Stimulated activated CD8-positive, alpha-beta memory T cell treated with anti-CD3 and anti-CD28 coated beads, Interleukin-2, amount 100 ng/mL, for 48 hours (primary cell): Measurements from ENCODE around the gene CR1.
"Not testable (repeated sequence)": the region's sequence is repeated elsewhere in the genome, so short reads cannot be mapped to it uniquely, and the experiment has no call there.

Experiments
- DNase-seq, 2 donors: peaks; one replicate each; pipeline ENCODE4 v3.0.0-alpha.2; 2020; ENCODE audit warnings: low read depth in 2 of 2

CR1 gene

DNA sequence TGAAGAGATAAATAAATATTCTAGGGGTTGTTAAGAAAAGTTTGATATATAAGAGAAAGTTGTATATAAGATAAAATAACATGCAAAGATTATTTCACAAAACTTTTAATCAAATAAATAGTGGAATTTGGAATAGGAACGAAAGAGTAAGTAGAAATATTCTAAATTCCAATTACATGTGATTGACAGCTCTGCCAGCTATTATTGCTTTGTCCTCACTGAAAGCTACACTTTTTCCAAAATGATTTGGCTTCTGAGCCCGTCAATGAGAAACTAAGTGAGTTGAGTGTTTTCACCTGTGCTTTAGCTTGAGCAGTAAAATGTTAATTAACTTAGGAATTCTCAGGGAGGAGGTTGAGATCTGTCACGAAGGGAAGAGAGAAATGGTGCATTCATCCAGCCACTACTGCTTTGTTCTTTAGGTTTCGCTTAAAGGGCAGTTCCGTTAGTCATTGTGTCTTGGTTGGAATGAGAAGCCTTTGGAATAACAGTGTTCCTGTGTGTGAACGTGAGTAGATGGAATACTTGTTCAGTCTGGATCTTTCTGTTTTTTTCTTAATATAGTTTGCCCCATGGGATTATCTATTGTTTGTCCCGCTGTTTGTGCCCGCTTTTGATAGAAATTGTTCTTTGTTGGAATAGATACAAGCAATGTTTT is 85.7 kb downstream of the CR1 start:
- no peak for DNase-seq

DNA sequence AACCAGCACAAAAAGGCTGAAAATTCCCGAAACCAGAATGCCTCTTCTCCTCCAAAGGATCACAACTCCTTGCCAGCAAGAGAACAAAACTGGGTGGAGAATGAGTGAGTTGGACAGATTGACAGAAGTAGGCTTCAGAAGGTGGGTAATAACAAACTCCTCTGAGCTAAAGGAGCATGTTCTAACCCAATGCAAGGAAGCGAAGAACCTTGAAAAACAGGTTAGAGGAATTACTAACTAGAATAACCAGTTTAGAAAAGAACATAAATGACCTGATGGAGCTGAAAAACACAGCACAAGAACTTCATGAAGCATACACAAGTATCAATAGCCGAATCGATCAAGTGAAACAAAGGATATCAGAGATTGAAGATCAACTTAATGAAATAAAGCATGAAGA is 93.5 kb downstream of the CR1 start:
- not testable (repeated sequence) for DNase-seq

DNA sequence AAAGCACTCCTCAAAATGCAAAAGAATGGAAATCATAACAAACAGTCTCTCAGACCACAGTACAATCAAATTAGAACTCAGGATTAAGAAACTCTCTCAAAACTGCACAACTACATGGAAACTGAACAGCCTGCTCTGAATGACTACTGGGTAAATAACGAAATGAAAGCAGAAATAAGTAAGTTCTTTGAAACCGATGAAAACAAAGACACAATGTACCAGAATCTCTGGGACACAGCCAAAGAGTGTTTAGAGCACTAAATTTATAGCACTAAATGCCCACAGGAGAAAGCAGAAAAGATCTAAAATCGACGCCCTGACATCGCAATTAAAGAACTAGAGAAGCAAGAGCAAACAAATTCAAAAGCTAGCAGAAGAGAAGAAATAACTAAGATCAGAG is 95.2 kb downstream of the CR1 start:
- DNase-seq: not testable (repeated sequence)

DNA sequence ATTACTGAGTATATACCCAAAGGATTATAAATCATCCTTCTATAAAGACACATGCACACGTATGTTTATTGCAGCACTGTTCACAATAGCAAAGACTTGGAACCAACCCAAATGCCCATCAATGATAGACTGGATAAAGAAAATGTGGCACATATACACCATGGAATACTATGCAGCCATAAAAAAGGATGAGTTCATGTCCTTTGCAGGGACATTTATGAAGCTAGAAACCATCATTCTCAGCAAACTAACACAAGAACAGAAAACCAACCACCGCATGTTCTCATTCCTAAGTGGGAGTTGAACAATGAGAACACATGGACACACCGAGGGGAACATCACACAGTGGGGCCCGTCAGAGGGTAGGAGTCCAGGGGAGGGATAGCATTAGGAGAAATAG is 98.1 kb downstream of the CR1 start:
- not testable (repeated sequence) for DNase-seq

DNA sequence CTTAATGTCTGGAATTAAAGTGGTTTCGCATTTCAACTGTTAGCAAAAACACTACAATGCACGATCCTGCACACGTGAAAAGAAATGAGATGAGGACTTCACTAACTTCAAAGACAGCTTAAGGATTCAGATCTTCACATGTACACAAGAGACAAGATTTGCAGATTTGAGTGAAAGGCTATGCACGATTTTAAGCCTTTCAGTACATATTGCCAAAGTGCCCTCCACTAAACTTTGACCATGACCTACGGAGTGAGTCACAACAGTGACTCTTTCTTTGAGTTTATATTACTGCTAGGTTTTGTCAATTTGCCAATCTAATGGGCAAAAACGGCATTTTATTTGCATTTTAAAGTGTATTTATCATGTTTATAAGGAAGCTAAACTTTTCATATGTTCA is 107.8 kb downstream of the CR1 start:
- no peak for DNase-seq

DNA sequence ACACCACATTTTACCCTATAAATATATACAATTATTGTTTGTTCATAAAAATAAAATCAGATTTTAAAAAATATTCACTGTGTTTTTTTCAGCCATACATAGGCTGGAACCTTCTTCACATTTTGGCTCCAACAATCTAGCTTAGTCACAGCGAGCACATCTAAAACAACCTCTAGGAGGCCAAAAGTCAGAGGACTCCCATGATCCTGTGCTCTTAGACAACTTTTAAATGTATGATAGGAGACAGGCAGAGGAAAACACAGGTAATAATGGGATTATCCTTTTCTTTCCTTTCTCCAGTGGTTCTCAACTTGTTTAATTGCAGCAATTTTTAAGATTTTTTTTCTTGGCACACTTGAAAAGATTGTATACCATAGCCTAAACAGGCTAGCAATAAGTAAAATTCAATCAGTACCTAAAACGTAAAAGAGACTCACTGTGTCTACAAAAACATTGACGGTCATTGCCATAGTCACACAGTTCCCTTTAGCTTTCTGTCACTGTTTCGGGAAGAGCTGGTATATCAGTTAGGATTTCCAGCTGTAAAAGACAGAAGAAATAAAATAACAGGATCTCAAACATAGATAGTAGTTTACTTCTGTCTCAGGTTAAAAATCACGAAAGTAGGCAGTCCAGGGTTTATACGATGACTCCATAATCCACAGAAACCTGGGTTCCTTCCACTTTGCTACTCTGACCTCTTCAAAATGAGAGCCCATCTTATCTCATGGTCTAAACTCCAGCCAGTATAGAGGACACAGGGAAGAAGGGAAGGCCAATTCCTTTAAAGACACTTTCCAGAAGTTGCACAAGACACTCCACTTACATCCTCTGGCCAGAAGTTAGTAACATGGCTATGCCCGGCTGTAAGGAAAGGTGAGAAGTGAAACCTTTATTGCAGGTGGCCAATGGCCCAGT is 109.7 kb downstream of the CR1 start:
- no peak for DNase-seq

DNA sequence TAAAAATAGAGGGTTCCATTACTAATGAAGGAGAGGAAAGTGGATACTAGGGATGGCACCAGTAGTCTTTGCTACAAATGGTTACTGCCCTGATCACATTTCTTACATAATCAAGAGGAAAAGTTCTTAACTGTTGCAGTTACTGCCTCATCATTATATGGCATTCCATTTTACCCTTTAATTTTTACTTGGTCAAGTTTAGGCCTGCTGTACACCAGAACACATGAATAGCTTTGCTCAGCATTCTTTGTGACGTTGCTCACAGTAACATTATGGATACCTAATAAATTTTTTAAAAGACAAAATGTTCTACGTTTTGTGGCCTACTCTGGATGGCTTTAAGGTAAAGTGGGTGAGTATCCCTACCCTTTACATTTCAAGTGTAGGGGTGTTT is 110.4 kb downstream of the CR1 start:
- DNase-seq: no peak

DNA sequence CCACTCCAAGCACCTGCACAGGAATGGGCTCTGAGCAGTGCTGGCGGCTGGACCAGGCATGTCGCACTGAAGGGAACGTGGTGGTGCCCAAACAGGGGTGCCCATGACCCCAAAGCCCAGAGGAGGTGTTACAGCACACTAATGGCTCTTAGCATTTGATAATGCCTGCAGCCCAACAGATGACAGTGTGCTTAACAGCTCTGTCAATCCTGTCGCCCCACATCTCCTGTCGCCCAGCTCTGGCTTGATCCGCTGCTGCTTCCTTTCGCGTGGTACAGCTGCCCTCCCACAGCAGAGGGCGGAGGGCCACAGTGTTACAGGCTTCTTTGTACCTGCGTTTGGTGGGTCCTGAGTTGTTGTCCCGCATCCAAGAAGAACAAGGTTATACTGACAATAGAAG is 116.8 kb downstream of the CR1 start:
- DNase-seq: no peak

DNA sequence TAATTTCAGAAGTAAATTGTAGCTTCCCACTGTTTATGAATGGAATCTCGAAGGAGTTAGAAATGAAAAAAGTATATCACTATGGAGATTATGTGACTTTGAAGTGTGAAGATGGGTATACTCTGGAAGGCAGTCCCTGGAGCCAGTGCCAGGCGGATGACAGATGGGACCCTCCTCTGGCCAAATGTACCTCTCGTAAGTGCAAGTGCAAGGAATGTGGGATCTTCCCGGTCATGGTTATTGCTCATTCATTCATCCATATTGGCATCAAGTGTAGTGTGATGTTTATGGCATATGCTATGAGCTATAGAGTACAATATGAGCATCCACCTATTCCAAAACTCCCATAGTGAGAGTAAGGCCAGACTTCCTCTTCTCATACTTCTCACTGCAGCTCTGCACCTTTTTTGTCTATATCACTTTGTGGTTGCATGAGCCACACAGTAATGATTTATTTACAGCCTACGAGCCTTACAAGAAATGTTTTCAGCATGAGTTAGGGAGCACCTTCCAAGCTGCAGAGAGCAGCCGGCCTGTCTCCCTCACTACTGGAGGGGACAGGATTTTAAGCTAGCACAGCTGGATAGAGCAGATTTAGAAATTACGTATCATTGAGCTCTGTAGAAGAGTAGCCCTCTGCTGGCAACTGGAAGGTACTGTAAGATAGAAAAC is 124.0 kb downstream of the CR1 start:
- DNase-seq: no peak

DNA sequence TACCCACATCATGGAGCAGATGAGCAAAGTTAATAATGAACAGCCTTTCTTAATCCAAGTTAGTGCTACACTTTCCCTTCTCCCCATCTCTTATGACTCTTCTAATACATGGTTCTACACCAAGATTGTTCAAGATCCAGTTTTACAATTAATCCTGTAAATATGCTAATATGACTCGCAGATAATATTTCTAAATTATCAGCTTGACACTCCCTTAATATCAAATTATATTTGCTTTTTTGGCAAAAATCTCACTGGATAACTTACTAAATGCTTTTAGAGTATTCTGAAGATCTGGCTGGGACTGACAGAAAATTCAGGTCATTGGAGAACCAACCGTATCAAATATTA is 124.6 kb downstream of the CR1 start:
- no peak for DNase-seq

DNA sequence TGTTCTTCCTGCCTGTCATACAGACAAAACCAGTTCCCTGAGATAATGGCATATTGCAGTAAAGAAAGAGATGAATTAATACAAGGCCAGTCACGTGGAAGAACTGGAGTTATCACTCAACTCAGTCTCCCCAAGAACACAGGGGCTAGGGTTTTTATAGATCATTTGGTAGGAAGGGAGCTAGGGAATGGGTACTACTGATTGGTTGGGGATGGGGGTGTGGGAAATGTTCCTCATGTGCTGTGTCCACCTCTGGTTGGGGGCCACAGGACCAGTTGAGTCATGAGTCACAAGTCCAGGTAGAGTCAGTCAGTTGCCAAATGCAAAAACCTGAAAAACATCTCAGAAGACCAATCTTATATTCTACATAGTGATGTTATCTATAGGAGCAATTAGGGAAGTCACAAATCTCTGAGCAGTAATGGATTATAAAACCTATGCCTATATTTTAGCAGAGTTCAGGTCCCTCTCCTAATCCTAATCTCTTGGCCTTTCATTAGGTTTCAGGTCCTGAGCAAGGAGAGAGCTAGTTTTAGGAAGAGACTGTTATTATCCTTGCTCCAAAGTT is 129.6 kb downstream of the CR1 start:
- not testable (repeated sequence) for DNase-seq

DNA sequence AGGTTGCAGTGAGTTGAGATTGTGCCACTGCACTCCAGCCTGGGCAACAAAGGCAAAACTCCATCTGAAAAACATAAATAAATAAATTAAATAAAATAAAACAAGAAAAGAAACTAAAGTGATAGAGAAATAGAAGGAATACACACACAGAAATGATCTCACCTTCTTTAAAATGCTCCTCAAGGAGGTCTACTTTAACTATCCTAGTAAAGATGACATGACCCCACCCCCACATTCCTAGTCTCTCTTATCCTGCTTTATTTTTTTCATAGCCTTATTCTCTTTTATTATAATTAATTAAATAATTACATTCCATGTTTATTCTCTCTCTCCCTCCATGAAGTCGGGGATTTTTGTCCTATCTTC is 131.0 kb downstream of the CR1 start:
- DNase-seq: no peak

DNA sequence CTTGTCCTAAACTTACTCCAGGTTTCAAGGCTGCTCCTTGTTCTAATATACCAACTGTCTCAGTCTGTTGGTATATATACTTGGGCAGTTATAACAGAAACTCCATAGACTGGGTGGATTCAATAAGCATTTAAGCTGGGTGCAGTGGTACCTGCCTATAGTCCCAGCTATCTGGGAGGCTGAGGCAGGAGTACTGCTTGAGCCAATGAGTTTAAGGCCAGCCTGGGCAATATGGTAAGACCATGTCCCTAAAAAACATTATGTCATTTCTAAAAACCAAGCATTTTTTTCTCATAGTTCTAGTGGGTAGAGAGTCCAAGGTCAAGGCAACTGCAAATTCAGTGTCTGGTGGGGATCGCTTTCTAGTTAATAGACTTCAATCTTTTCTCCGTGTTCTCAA is 131.5 kb downstream of the CR1 start:
- DNase-seq: no peak

DNA sequence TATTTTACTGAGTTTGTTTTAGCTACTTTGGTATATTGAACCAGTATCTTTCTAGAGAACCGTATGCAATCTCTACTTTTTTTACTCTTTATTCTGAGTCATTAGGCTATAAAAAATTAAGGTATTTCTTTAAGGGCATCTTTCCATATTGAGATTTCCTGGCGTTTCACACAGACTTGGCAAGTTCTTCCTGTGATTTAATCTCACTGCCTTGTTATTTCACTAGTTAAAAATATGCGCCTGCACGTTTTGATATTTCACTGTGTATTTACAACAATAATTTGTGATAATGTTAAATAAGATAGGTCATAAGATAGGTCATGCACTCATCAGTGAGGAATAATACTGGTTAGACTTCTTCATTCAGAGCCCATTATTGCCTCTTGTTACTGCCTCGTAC is 132.8 kb downstream of the CR1 start:
- no peak for DNase-seq

DNA sequence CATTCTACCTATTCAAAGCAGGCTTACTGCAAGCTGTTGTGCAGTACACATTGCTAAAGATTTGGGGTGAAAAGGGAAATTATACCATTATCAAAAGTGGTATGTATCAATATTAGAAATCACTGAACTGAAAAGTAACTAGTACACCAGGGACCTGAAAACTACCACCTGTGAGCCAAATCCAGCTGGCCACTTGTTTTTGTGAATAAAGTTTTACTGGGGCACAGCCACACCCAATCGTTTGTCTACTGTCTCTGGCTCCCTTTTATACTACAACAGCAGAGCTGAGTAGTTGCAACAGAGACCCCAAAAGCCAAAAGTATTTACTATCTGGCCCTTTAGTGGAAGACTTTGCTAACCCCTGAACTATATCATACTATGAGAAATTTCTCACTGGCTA is 135.2 kb downstream of the CR1 start:
- no peak for DNase-seq

DNA sequence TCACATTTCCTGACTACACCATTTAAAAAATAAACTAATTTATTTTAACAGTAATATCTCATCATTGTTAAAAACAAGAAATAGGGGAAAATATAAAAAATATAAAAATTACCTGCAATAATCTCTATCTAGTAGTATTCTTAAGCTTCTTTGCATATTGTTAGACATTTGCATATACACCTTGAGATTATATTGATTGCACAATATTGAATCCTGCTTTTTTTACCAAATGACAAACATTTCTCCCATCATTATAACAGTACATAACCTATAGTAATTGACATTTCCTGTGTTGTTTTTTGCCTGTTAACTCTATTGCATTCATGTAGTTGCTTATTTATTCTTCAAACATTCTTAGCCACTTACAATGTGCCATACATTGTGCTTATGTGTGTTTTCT is 137.3 kb downstream of the CR1 start:
- DNase-seq: no peak

DNA sequence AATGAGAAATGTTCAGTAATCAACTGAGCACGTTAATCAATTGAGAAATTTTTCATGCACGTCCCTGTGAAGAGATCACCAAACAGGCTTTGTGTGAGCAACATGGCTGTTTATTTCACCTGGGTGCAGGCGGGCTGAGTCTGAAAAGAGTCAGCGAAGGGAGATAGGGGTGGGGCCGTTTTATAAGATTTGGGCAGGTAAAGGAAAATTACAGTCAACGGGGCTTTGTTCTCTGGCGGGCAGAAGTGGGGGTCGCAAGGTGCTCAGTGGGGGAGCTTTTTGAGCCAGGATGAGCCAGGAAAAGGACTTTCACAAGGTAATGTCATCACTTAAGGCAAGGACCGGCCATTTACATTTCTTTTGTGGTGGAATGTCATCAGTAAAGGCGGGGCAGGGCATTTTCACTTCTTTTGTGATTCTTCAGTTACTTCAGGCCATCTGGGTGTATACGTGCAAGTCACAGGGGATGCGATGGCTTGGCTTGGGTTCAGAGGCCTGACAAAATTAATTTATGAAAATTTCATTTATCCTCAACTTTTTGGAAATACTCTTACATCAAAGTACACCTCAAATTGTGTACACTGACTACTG is 137.8 kb downstream of the CR1 start:
- not testable (repeated sequence) for DNase-seq

DNA sequence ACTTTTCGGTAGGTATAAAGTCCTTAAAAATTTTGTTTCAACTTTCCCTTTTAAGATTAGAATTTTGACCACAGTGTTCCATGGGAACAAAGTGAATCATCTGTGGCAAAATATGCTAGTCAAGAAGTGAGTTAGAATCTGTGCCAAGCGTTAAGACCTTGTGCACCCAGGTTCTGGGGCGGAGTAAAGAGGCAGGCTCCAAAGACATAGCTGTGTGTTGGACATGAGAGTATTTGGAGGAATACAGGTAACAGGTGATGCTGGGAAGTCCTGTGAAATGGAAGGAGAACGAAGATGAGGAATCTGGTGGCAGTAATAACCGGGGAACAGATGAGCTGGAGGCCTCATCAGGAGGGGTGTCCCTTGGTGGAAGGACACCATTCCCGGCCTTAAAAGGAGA is 138.3 kb downstream of the CR1 start:
- DNase-seq: not testable (repeated sequence)

DNA sequence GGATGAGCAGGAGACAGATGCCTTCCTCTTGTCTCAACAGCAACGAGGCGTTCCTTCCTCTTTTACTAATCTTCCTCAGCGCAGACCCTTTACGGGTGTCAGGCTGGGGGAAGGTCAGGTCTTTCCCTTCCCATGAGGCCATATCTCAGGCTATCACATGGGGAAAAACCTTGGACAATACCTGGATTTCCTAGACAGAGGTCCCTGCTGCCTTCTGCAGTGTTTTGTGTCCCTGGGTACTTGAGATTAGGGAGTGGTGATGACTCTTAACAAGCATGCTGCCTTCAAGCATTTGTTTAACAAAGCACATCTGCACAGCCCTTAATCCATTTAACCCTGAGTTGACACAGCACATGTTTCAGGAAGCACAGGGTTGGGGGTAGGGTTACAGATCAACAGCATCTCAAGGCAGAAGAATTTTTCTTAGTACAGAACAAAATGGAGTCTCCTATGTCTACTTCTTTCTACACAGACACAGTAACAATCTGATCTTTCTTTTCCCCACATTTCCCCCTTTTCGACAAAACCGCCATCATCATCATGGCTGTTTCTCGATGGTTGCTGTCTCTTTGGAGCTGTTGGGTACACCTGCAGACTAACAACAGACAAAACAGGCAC is 139.7 kb downstream of the CR1 start:
- DNase-seq: not testable (repeated sequence)

DNA sequence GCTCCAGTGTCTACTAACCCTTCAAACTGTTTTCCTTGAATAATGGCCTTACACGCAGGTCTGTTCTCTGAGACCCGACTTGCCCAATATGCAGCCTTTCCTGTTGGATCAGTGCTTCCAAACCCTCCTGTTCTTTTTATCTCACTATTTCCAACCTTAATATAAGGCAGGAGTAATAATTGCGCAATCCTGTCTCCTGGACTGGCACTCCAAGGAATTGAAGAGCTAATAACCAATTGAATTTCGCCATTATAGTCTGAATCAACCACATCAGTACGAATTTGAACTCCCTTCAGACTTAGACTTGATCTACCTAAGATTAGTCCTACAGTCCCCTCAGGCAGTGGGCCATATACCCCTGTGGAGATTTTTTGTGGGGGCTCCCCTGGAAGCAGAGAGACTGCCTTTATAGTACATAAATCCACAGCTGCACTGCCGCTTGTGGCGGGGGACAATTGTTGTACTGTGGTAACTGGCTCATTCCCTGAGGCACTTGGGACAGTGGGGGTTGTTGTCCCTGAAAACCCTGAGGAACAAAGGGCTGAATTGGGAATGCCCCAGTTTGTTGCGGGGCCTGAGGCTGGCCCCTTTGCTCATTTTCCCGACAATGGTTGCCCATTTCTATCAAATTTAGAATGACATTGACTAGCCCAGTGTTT is 142.7 kb downstream of the CR1 start:
- not testable (repeated sequence) for DNase-seq

DNA sequence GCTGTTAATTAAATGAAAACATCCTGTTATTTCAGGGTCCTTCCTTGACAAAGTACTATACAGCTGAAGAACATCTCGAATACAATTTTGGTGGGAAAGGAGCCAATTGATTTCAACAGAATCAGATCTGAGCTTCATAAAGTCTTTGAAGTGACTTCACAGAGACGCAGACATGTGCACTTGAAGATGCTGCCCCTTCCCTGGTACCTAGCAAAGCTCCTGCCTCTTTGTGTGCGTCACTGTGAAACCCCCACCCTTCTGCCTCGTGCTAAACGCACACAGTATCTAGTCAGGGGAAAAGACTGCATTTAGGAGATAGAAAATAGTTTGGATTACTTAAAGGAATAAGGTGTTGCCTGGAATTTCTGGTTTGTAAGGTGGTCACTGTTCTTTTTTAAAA is 143.4 kb downstream of the CR1 start:
- DNase-seq: not testable (repeated sequence)
